GM18499 (cell line): ENCODE data around the gene ATXN10.

Source experiments
- ATAC-seq: cut with Tn5 transposase; IDR thresholded peaks from one replicate; pipeline ENCODE4 v1.9.1; 2021; ENCODE audit warnings: moderate number of reproducible peaks; ENCODE audit not compliant: insufficient read depth, unreplicated experiment

The ATXN10 gene

DNA sequence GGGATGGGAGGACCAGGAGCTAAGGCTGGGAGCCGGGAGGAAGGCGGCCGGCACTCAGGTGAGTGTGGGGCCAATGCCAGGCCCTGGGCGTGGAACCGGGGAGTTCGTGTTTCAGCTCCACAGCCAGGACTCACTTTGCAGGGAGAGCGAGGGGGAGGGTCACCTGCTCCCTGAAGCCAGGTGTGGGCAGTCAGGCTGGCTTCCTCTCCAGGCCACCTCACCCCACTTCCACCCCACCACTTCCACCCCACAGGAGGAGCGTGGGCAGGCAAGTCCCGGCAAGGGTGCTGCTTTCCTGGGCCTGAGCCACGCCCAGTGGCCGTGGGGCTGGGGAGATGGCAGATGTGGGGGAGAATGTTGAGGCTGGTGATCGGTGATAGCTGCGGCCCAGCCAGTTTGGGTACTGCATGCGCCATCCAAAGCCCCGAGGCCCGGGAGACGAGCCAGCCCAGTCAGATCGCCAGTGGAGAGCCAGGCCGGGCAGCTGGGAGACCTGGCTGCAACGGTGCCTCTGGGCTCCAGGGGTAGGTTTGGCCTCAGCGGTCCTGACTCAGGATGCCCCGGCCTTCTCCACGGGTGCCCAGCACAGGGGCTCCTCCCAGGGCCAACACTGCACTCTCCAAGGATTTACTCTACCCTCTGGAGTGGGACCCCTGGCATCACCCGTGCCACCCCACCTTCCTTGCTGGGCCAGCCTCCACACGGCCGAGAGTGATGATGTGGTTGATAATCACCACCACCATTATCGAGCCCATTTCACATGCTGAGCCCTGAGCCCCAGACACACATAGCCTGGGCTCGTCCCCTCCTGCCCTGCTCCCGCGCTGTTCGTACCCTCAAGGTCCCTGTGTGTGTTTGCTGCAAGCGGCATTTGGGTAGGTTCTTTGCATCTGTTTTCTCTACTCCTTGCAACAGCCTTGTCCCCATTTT lies 211.5 kb downstream of the ATXN10 start:
- ATAC-seq = no peak

DNA sequence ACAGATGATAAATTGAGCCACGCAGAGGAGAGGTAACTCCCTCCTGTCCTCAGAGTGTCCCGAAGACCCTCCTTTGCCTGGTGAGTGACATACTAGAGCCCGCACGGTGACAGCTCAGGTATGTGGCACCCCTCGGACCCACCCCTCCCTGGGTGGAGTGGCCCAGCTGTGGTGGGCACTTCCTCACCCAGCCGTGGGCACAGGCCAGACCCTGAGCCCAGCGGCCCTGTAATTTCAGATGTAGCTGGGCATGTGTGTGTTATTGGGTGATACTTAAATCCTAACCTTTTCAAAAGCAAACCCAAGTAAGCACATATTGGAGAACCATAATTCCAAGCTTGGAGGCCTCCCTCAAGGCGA lies 212.2 kb downstream of the ATXN10 start:
- no peak for ATAC-seq

DNA sequence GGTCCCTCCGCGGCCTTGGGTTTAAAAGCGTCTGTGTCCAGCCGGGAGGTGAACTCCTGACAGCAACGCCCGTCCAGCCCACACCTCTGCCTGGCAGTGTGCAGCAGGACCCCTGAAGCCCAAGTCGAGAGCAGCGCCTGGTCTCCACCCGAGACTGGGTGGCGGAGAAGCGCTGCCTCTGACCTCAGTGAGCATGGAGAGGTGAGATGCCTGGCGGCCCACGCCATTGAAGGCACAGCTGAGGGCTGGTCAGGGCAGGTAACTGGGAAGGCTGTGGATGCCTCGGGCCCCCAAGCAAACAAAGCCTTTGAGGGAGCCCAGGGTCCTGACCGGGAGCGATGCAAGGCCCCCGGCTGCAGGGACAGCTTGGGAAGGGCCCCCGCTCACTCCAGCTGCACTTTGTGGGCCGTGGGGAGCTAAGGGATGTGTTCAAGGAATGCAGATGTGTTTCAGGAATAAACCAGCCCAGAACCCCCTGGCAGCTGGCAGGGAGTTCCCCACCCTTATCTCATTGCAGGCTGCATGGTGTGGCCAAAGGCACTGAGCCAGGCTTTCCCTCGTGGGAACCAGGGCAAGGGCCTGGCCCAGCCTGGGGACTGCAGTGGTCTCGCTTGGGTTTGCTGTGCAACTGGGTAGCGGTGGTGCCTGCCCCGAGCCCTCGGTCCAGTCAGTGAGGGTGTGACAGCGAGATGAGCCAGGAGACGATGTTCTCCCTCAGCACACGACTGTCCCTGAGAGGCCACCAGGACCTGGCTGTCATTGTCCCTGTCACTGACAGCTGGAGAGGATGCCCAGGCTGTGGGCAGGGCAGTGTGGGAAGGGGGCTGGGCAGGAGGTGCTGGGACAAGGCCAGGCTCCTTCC lies 212.8 kb downstream of the ATXN10 start:
- ATAC-seq = no peak

DNA sequence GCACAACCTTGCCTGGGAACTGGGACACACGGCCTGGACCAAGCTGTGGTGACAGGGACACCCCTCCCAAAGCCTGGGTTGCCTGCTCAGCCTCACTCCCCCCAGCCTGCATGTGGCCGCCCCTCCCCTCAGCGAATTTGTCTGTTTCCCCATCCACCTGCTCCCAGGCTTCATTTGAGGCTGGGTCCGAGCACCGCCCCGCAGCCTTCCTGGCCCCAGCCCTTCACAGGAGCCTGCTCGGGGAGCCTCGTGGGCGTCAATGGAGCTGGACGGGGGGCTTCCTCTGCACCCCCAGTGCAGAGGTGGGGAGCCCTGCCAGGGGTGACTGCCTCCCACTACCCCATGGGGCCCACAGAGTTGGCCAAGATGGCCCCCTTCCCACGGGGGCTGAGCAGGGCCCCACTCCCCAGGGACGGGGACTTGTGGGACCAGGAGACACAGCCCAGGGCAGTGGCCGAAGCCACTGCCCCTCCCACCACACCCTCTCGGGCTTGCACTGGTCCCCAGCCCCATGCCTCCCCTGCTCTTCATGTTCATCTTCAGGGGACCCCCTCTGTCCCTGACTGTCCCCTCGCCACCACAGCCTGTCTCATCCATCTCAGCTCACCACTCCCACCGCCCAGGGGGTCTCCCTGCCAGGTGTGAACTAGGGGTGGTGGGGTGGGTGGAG lies 213.7 kb downstream of the ATXN10 start:
- ATAC-seq = no peak

DNA sequence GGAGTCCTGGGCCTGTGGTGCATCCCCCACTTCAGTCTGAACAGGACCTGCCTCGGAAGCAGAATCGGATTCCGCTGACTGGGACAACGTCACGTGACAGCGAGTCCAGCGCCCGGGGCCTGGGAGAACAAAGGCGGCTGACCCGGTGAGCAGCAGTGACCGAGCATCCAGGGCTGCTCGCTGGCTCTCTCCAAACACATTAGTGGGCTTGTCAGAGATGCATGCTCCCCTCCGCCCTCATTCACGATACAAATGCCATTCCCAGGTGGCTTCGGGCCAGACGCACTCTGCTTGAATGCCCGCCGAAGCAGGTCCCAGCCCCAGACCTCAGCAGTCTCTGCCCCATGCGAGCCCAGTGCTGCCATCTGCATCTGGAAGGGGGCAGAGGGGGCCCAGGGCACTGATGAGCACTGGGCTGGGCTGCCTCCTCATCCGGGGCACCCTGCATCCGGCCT lies 214.3 kb downstream of the ATXN10 start:
- ATAC-seq = no peak

DNA sequence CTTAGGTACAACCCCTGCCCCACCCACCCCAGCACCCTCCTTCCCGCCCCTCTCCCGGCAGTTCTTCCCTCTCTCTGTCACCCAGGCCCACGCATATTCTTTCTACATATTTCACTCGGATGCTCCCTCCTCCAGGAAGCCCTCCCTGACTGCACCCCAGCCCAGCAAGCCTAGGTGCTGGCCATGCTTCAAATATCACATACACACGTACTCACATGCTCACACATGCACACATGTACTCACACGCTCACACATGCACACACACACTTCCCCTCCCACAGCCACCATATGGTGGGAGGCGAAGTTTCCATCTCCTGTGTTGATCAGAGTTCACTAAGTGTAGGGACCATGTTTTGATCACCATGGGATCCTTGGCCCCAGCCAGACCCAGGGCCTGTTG lies 214.9 kb downstream of the ATXN10 start:
- ATAC-seq = no peak

DNA sequence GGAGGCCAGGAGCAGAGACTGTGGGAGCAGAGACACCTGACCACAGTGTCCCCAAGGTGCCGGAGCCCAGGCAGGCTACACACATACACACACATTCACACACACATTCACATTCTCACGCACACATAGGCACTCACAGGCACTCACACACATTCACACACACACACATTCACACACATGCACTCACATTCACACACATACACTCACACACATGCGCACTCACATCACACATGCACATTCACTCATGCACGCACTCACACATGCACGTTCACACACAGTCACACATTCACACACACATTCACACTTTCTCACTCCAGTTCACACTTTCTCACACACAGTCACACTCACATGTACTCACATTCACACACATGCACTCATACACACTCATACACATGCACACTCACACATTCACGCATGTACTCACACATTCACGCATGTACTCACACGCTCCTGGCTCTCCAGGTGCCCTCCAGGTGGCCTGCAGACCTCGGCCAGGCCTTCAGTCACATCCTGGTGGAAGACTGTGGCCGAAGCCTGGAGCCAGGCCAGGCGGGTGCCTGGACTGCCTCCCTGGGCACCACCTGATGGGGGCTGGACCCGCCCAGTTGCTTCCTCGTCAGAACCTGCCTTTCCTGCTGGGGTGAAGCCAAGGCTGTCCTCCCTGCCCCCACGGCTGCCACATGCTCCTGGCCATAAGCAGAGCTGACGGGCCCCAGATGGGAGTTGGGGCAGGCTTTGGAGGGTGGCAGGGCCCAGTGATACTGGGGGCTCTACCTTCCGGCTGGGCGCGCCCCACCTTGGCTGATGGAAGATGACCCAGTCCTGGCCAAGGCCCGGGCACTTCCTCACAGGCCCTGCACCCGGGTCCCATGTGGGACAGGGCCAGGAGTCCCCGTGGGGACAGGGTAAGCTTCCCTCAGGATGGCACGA lies 215.8 kb downstream of the ATXN10 start:
- ATAC-seq = no peak

DNA sequence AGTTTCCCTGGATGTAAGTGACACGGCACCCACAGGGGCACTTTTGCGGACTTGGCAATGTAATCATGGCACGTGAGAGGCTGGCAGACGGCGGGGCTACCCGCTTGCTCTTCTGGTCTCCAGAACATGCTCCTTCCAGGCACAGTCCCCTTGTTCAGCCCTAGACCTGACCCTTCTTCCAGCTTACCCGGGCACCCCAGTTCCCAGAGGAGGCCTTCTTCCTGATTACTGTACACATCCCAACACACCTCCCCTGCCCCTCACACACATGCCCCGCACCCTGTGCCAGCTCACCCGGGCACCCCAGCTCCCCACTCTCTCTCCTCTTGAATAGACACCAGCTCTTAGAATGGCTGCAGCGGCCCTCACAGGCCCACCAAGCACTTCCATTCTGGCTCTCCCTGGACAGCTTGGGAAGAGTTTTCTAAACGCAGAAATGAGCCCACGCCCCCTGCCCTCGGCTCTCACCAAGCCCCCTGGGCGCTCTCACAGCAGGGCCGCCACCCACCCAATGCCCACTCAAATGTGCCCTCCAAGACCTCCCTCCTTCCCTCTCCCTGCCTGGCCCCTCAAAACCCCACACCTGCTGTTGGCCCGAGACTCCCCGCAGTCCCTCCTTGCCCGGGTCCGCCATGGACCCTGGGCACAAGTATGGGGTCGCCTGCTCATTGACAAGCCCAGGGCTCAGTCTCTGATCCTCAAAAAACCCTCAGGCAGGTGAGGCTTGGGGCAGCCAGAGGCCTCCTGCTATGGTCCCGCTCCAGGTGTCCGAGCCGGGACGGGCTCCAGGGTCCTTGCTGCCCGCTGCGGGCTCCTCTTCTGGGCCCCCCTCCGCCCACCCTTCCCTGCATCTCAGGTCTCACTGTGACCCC lies 216.8 kb downstream of the ATXN10 start:
- no peak for ATAC-seq

DNA sequence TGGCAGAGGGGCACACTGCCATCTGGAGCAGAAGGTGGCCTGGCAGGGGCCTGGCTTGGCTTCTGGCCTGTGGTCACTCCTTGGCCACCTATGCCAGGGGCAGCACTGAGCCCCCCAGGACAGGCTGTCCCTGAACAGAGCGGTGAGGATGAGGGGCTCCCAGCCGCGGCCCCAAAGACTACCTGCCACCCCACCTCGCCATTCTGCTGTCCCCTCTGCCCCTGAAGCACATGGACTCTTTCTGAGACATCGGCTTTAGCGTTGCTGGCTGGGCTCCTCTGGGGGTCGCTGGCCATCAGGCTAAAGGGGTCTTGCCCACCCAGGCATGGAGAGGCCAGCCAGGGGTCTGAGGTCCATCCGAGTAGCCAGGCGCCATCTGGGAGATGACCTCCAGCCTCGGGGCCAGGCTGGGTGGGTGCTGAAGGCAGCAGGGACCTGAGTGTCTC lies 217.5 kb downstream of the ATXN10 start:
- ATAC-seq = no peak

DNA sequence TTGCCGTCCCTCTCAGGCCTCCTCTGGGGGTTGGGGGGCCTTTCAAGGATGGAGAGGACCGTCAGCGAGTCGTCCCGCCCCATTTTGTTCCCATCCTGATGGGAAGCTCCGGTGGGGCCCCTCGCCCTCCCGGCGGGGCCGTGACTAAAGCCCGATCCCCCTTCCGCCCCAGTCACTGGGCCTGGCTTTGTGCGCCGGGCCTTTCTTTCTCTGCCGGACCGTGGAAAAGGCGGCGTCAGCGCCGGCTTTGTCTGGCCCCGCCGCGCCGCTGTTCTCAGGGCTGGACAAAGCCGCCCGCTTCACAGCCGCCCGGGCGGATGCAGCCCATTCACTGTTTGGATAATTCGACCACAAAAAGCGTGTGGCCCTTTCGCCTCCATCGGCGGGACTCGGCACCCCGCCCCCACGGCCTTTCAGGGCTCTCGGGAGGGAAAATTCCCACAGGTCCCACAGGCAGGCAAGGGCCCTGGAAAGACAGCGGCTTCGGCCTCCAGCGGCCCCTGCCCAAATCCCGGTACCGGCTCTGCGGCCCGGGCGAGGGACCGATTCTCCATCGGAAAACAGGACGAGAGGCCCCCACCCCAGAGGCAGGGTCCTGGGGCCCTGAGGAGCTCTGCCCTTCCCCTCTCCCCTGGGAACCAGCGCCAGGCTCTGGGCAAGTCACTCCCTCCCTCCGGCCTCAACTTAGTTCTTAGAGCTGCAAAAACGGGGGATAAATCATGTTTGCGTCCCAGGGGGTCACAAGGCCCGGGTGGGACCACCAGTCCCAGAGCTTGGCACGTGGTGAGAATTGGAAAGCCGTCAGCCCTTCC lies 218.1 kb downstream of the ATXN10 start:
- ATAC-seq = no peak

DNA sequence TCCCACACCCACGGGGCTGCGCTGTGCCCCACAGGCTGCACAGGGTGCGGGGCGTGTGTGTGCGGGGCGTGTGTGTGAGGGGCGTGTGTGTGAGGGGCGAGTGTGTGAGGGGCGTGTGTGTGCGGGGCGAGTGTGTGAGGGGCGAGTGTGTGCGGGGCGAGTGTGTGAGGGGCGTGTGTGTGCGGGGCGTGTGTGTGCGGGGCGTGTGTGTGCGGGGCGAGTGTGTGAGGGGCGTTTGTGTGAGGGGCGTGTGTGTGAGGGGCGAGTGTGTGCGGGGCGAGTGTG lies 218.7 kb downstream of the ATXN10 start:
- no peak for ATAC-seq

DNA sequence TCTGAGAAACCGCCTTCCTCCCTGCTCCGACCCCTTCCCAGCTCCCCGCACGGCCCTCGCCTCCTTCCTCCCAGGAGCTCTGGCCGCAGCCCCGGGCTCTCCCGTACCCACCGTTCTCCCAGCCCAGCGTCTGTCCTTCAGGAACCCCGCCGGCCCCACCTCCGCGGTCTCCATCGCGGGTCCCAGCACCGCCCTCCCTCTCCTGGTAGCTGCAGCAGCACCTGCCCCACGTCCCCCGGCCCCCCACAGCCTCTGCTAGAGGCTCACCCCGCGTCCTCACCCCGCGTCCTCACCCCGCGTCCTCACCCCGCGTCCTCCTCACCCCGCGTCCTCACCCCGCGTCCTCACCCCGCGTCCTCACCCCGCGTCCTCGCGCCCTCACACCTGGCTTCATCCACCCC lies 219.4 kb downstream of the ATXN10 start:
- no peak for ATAC-seq

DNA sequence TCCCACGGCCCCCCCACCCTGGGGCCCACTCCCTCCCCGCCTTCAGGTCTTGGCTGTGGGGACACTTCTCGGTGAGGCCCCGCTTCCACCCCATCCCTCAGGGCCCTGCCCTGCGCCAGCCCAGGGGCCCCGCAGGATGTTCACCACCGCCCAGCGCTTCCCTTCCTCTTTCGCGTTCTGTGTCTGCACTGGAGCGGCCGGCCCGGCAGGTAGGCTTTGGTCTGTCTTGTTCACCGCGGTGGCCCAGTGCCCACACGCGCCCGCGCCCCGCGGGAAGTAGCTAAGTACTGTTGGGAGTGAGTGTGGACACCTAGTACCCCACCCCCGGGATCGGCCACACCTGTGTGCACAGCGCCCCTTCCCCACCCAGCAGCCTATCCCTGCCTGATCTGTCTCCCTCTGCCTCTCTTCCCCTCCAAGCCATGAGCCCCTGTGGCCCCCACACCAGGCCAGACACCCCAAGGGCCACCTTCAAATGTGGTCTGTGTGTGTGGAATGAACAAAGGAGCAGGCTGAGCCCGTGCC lies 219.9 kb downstream of the ATXN10 start:
- ATAC-seq = no peak

DNA sequence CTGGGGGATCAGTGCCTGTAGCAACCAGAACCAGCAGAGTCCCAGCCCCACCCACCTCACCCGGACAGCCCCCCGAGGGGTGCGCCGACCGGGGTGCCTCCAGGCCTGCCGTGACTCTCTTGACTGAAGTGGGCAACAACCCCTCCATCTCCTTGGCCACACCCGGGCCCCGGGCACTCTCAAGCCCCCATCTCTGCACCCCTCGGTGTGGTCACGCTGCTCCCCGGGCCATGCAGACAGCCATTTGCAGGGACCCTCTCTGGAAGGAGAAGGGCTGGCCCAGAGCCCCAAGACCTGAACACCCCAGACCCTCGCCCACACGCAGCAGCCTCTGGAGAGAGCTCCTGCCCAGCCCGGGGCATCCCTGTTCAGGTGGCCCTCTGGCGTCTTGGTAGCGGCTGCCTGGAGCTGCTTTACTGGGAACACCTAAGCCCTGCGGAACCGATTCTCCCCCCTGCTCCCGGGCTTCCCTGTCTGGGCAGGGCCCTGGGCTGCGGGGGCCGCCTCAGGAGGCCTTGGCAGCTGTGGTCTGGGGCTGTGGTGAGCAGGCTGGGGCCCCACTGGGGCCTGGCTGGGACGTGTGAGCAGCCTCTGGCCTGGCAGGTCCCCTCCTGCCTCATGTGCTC lies 220.5 kb downstream of the ATXN10 start:
- no peak for ATAC-seq

DNA sequence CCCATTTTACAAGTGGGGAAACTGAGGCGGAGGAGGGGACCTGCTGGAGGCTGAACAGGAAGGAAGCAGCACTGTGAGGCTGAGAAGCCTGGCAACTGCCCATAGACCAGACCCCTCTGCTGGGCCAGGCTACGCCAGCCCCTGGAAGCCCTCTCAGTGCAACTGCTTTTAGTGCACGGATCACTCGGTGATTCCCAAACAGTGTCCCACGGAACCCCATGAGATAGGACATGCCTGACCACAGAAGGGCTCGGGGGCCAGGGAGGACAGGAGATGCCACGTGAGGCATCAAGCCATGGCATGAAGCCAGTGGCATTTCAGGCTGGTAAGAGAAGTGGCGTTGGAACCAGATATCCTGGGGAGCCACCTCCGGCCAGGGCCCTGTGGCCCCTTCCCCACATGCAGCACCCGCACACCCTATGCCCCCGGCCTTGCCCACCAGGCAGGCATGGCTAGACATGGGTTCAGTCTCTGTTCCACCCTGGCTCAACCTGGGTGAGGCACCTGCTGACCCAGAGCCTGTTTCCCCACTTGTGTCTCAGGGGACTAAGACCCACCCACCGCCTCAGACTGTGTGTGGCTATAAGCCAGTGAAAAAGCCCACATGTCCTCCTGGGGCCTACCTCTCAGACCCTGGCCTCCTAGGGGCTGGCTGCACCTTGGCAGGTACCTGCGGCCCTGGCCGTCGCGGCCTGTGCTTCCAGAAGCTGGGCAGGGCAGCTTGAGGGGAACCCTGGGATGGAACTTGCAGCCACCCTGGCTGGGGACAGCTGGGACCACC lies 221.2 kb downstream of the ATXN10 start:
- ATAC-seq = no peak

DNA sequence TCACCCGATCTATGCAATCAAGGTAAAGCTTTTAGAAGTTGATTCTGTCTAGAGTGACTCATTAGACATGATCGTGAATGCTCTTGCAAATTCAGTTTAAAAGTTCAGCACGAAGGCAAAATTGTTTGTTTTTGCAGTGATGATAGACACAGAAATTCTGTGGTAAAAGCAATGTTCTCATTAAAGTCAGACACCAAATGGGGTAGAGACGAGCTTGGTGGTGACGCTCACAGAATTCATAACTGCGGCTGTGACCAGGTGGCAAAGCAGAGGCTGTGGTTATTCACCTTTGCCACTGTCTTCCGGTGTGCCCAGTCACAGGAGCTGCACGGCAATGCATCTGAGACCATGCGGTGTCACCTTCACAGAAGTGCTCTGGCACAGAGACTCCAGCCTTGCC lies 221.9 kb downstream of the ATXN10 start:
- ATAC-seq = no peak
